GM19099 (cell line): Measurements from ENCODE around the gene IRX4.

Experiments
- POLR2A ChIP-seq: IDR thresholded peaks from 3 replicates; pipeline ENCODE4 v1.6.1; 2011; ENCODE audit warnings: low read depth; ENCODE audit not compliant: insufficient read length; ENCODE audit errors: extremely low read depth

IRX4 gene

DNA sequence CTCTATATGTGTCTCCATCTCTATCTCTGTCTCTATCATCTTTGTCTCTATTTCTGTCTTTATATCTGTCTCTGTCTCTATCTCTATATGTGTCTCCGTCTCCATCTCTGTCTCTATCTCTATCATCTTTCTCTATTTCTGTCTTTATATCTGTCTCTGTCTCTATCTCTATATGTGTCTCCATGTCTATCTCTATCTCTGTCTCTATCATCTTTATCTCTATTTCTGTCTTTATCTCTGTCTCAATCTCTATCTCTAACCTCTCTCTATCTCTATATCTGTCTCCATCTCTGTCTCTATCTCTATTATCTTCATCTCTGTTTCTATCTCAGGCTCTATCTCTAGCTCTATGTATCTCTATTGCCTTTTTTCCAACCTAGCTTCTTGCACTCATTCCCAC, 37.0 kb downstream of the IRX4 start:
- no peak for TF ChIP-seq POLR2A

- TF ChIP-seq POLR2A, result no peak
Observed at GRCh38 chr5:1844708-1845436, 37.9 kb downstream of the IRX4 start.

DNA sequence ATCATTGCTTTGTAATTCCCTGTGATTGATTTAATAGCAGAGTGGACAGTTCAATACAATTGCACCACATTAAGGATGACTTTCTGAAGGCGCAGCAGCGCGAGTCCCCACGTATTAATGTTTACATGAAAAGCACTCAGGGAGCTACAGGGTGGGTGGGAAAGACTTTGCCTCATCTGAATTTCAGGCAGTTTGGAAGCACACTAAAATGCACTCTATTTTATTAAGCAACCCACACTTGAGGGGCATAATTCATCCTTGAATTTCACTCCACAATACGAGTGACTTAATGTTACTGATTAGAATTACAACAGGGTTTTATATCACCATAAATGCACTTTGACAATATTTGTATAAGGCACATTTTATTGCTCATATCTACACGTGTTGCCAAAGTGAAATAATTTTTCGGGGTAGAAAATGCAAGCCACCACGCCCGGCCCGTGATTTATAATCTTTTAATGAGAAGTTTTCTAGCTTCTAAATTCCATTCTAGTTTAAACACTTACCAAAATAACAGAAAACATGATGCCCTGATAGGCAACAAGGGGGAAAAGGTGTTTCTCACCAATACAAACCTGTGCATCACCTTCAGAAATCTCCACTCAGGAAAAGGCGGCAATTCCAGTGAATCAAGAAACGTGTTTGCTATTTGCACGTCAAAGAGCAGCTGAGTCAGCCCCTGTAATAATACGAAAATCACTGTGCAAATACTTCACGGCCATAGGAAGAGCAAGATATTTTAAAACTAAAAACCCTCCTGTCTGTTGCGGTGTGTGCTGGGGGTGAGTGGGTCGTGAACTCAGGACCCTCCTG, 40.5 kb downstream of the IRX4 start:
- TF ChIP-seq POLR2A, result no peak

GRCh38 chr5:1840741-1841521, 41.8 kb downstream of the IRX4 start:
- no peak for TF ChIP-seq POLR2A

DNA sequence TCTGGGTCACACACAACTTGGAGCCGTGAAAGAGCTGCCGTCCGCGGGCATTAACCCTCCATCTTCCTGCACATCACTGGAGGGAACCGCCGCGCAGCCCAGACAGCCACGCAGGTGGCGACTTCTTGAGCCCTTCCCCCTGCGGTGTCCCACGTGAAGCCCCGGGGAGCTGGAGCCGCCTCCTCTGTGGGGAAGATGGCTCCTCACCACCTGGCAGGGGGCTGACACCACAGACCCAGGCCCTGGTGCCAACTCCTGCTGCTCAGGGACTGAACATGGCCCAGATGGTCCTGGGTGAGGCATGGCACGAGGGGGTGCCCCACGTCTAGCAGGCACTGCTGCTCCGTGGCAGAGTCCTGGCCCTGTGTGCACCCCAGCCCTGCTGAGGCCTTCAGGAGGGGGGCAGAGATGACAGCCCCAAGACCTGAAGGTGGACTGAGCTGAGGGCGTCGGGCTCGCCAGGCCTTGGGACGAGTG, 42.6 kb downstream of the IRX4 start:
- TF ChIP-seq POLR2A, result no peak

- no peak for TF ChIP-seq POLR2A
Observed at GRCh38 chr5:1838013-1838412, 44.7 kb downstream of the IRX4 start.

GRCh38 chr5:1836891-1837880, 45.5 kb downstream of the IRX4 start:
- TF ChIP-seq POLR2A, result no peak

GRCh38 chr5:1836176-1836890, 46.4 kb downstream of the IRX4 start:
- no peak for TF ChIP-seq POLR2A

- no peak for TF ChIP-seq POLR2A
Observed at GRCh38 chr5:1835431-1835830, 47.3 kb downstream of the IRX4 start.

DNA sequence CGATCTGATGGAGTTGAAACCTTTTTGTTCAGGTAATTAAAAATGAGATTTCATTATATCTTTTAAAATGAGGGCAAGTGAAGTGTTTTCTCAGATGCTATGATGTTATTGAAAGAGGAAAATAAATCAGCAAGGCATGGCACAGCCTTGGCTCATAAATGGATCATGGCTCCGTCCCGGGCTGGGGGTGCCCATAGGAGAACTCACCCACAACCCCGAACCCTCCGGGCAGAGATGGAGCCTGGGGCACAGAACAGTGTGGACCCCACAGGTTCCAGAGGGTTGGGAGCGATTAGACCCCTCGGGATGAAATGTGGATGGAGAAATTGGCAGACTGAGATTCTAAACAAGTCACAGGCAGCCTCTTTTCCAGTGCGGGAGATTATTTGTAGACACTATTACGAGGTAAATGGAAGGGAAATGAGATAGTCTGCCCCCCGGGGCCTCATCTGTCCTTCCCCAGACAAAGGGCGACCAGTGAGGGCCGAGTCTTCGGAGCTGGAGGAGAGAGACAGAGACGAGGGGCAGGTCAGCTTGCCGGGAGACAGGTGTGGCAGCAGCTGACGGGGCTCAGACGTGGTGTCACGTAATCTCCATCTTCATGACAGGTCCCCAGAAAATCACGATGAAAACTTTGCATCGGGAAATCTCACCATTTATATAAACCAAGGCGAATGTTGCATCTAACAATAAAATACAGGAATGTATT, 47.9 kb downstream of the IRX4 start:
- no peak for TF ChIP-seq POLR2A

DNA sequence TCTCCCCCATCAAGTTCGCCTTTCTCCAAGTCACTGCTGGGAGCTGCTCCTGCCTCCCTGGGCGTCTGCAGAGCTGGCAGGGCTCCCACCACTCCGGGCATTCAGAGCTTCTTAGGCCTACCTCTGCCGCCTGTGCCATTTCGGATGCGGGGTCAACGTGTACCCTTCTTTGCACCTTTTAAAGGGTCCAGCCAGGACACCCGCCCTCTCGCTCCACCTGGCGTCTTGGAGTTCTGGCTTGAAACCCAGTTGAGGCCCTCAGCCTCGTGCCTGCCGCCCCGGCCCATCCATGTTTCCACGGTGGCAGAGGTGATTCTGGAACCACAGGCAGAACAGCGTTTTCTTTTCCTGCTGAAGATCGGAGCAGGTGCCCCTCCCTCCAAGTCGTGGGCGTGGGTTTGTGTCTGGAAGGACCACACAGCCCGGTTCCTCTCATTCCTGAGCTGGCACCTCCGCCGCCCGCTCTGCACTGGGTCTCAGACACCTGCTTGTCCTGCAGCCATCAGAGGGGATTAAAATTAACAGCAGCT, 48.6 kb downstream of the IRX4 start:
- no peak for TF ChIP-seq POLR2A

DNA sequence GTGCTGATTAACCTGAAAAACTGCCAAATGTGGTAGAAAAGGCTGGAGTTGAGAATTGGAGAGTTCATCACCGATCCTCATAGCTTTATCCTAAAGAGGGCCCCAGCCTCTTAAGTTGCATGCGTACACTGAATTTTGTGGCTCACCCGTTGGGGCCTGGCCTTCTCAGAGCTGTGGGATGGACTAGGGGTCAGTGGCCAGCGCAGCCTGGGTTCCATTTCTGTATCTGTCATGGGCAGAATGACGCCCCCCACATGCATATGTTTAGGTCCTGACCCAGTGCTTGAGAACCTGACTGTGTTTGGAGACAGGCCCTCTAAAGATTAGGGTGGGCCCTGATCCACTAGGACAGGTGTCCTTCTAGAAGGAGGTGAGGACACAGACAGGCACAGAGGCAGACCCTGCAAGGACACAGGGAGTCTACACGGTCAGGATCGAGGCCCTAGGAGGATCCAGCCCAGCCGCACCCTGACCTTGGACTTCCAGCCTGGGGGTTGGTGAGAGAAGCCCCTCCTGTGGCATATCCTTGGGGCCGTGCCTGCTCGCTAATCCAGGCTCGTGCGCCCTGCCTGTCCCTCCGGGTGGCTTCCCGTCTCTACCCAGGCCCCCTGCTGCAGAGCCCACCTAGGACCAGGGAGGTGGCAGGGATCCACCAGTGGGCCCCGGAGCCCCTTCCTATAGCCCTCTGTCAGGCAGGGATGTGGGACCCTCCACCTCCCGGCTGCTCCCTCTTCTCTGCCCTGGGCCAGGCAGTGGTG, 49.3 kb downstream of the IRX4 start:
- no peak for TF ChIP-seq POLR2A

DNA sequence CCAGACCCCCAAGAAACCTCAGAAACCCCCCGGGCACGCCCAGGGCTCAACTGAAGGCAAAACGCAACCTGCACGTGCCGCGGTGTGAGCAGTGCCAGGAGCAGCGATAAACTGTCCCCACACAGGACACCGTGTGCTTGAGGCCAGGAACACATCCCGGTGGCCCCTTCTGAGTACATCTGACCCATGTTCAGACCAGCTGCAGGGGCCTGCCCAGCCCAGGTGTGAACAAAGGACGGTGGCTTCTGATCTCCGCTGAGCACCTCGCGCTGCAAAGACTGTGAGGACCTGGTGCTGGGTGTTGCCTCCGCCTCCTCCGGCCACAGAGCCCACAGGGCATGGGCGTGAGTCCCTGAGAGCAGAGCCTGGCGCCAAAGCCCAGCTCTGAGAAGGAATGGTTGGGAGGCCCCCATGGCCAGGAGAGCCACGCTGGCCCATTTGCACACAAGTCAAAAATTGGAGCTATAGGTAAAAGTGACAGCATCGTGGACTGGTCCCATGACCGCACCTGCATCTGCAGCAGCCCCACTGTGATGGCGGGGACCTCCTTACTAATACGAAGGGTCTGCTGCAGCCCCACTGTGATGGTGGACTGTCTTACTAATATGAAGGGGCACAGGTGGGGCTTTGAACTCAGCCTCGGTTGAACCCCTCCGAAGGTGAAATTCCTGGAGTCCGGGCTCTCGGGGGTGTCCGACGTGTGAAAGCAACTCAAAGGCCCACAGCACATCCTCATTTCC, 50.0 kb downstream of the IRX4 start:
- TF ChIP-seq POLR2A, result no peak
